ENCODE measurements around the gene RNF222.
"Not testable (repeated sequence)": the region's sequence is repeated elsewhere in the genome, so short reads cannot be mapped to it uniquely, and the experiment has no call there.

RNF222 gene

DNA sequence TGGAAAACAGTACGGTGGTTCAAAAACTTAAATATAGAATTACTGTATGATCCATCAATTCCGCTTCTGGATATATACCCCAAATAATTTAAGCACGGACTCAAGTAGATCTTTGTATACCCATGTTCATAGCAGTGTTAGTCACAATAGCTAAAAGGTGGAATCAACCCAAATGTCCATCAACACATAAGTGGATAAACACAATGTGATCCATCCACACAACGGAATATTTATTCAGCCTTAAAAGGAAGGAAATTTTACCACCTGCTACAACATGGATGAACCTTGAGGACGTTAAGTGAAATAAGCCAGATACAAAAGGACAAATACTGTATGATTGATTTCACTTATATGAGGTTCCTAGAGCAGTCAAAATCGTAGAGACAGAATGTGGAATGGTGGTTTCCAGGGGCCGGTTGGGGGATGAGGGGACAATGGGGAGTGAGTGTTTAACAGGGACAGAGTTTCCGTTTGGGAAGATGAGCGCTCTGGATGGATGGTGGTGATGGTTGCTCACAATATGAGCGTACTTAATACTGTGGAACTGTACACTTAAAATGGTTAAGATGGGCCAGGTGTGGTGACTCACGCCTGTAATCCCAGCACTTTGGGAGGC is 5.4 kb upstream of the RNF222 start:
- no peak overlapping the region for H3K27ac ChIP-seq
- TF ChIP-seq ZFX (IDR thresholded peaks at IDR 0.05) = no peak
- TF ChIP-seq, protein P1, sequence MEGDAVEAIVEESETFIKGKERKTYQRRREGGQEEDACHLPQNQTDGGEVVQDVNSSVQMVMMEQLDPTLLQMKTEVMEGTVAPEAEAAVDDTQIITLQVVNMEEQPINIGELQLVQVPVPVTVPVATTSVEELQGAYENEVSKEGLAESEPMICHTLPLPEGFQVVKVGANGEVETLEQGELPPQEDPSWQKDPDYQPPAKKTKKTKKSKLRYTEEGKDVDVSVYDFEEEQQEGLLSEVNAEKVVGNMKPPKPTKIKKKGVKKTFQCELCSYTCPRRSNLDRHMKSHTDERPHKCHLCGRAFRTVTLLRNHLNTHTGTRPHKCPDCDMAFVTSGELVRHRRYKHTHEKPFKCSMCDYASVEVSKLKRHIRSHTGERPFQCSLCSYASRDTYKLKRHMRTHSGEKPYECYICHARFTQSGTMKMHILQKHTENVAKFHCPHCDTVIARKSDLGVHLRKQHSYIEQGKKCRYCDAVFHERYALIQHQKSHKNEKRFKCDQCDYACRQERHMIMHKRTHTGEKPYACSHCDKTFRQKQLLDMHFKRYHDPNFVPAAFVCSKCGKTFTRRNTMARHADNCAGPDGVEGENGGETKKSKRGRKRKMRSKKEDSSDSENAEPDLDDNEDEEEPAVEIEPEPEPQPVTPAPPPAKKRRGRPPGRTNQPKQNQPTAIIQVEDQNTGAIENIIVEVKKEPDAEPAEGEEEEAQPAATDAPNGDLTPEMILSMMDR (conservative IDR thresholded peaks at IDR 0.05) = no peak

DNA sequence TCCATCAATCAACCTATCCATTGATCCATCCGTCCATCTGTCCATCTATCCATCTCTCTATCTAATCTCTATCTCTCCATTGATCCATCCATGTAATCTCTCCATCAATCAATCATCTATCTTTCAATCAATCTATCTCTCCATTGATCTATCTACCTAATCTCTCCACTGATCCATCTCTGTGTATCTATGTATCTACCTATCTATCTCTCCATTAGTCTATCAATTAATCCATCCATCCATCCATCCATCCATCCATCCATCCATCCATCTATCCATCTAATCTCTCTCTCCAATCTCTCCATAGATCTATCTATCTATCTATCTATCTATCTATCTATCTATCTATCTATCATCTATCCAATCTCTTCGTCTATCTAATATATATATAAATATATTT is 3.5 kb upstream of the RNF222 start:
- H3K27ac ChIP-seq = no peak overlapping the region
- no peak for TF ChIP-seq ZFX (IDR thresholded peaks at IDR 0.05)
- TF ChIP-seq, protein P1 (conservative IDR thresholded peaks at IDR 0.05) = no peak

DNA sequence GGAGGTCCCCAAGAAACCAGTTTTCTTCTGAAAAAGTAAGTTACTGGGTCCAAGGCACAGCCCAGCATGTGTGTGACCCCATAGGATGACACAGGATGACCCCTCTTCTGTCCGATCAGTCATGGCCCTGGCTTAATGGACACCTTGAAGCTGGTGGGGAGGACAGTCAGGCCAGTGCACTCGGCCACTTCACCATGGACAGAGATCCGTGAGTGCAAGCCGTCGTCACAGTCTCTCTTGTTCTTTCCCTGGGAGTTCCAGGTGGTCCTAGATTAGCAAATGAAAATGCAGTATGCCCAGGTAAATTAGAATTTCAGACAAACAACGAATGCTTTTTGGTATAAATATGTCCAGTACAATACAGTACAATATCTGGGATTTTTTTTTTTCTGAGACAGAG is 1.4 kb upstream of the RNF222 start:
- TF ChIP-seq, protein P1 (conservative IDR thresholded peaks at IDR 0.05) = no peak
- TF ChIP-seq ZFX (IDR thresholded peaks at IDR 0.05) = no peak
- H3K27ac ChIP-seq = no peak overlapping the region

DNA sequence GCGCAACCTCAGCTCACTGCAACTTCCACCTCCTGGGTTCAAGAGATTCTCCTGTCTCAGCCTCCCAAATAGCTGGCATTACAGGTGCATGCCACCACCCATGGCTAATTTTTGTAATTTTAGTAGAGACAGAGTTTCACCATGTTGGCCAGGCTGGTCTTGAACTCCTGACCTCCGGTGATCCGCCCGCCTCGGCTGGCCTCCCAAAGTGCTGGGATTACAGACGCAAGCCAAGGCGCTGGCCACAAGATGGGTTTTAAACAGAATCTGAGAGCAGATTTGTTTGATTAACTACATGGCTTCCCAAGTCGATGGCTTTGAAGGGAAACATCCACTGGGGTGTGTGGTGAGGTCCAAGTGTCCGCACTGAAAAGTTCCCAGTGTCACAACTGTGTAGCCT is 3.1 kb downstream of the RNF222 start:
- H3K27ac ChIP-seq = not testable (repeated sequence)

DNA sequence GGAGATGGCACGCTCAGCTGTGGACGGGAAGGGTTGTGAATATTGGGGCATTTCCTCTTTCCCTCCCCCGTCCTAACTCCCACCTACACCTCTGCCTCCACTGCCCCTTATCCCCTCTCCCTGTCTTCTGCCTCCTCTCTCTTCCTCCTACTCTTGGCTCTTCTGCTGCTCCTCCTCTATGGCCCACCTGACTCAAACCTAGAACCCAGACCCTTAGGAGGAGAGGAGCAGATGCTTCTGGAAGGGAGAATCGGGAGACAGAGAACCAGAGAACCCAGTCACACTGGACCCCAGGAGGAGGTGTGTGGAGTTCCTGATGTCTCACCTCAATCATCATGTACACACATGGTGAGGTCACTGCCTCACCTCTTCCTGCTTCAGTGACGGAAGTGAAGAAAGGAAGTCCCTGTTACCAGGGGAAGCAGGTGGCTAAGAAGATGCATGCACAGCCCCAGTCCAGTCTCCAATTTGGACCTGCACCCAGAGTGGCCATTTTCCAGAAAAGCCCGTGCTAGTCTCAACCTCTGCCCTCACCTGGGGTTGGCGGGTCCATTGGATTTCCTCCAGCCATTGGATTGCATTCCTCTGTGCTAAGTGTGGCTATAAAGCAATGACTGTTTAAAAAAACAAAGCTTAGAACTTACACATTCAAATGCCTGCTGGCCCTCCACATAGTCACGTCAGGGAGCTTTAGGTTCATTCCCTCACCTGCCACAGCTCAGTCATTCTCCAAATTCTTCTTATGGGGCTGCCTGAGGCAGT is 4.0 kb downstream of the RNF222 start:
- H3K27ac ChIP-seq = no peak overlapping the region
- TF ChIP-seq ZFX (IDR thresholded peaks at IDR 0.05) = no peak
- TF ChIP-seq, protein P1 (conservative IDR thresholded peaks at IDR 0.05) = no peak

DNA sequence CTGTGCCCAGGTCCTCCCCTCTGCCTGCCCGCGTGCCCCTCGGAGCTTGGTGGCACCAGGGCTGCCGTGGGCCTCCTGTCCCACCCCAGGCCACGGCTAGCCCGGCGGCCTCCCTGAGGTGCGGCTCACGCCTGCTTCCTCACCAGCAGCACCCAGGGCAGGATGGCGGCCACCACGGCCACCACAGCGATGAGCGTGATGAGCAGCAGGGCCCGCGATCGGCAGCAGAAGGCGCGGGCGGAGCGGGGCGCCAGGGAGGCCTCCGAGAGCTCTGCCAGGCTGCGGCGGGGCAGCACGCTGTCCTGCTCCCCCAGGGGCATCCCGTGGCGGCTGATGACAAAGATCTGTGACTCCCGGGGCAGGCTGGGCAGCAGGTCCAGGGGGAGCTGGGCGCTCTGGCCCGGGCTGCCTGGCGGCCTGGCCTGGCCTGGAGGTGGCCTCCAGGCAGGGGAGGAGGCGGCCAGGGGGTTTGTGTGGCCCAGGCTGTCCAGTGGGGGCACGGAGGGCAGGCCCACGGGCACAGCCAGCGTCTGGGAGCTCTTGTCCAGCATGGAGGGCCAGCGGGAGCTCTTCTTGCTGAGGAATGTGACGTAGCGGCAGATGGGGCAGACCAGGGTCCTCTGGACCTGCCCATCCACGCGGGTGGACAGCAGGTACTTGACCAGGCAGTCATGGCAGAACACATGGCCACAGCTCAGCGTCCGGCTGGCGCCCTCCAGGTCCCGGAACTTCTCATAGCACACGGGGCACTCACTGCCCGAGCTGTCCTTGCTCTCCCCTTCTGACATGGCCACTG is 4.8 kb downstream of the RNF222 start:
- TF ChIP-seq ZFX (IDR thresholded peaks at IDR 0.05) = no peak
- TF ChIP-seq, protein P1 (conservative IDR thresholded peaks at IDR 0.05) = no peak
- no peak overlapping the region for H3K27ac ChIP-seq

DNA sequence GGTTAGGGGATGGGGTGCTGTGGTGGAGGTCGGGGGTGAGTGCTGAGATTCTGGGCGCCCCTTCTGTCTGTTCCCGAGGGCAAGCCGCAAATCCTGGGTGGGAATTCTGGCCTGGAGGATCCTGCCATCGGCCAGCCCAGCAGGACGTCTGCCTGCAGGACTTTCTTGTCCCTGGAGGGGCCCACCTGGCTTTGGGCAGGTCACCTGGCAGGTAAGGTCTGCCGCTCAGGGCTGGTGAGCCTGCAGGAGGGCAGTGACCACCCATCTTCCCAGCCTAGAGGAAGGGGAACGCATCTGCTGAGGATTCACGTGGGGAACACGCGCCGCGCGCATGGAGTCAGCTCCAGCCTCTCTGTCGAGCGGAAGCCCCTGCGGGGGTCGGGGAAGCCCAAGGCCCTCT is 5.4 kb downstream of the RNF222 start:
- TF ChIP-seq ZFX (IDR thresholded peaks at IDR 0.05) = no peak
- TF ChIP-seq, protein P1 (conservative IDR thresholded peaks at IDR 0.05) = no peak
- no peak overlapping the region for H3K27ac ChIP-seq
